SK-MEL-5 (cell line): ENCODE measurements around the gene EIF2S2. TPM values are rescaled to one million over a fixed set of nuclear protein-coding genes. Genes with fewer than 3 reads are reported as not detected.
"Not testable (repeated sequence)": the region's sequence is repeated elsewhere in the genome, so short reads cannot be mapped to it uniquely, and the experiment has no call there.

Experiments
- DNase-seq: peaks from one replicate; pipeline ENCODE4 v3.0.0-alpha.2; 2016; ENCODE audit warnings: low read depth, low spot score
- in situ Hi-C: cut with HindIII; loops from 2 replicates; pipeline ENCODE4 v1.10.0; 2016; ENCODE audit warnings: low sequenced_read_pairs, high pct_unique_total_duplicates, low pct_unique_long_range_greater_than_20kb
- polyA plus RNA-seq, 2 experiments: library from polyadenylated mRNA; depleted of rRNA; stranded (reverse); fragments of >200 nt; gene quantifications; 2 replicates each; pipeline ENCODE4 v1.2.3, GENCODE V29; 2015
- total RNA-seq: library from RNA; depleted of rRNA; stranded (reverse); fragments of >200 nt; shearing (Covaris generic); gene quantifications from 2 replicates; pipeline ENCODE4 v1.2.3, GENCODE V29; 2014; rRNA removed

EIF2S2 gene
- 198 and 226 TPM in 2 replicates for total RNA-seq
- polyA plus RNA-seq (2015; cell fraction: cytosol; rRNA removed) = 122 and 132 TPM in 2 replicates
- 50.8 and 54.1 TPM in 2 replicates for polyA plus RNA-seq (2015; cell fraction: nucleus; rRNA removed)

DNA sequence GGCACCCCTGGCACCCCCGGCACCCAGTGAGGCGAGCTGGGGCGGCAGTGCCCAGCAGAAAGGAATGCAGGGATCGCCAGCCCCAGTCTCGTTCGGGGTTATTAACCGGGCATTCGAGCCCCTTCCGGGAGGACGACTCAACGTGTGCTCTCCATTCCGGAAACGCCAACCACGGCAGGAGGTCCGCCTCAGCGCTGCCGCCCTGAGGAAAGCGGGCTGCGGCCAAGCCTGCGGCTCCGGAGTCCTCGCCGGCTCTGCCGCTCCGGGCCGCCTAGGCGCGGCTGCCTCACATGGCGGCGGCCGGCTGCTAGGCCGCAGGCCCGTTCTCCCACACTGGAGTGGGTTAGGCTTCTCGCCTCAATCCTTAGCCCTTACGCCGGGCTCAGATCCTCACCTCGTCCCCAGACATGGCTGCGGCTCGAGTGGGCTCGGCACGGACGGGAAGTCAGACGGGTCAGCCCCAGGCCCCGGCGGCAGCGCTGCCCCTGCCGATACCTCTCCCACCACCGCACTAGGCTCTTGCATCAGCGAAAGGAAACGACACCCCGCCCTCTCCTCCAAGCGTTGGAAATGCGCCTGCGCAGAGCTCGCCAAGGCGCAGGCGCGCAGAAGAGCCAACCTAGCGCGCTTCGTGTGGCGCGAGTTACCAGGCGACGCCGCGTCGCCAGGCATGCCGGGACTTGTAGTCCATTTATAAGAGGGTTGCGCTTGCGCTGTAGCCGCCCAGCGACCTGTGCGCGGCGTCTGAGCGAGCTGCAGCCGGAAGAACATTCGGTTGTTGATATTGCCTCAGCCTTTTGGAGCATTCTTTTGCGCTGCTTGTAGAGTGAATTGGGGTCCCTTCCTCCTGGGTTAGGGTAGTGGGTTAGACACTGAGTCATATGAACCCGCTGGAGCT lies at the start of gene EIF2S2:
Gene EIF2S2 (minus strand): TSS at position 542 of the 898 bp plus-strand sequence. CDS start 133 bp downstream, at position 409.
- peak; percentile 99 for DNase-seq
- in situ Hi-C loops = no loop called here

DNA sequence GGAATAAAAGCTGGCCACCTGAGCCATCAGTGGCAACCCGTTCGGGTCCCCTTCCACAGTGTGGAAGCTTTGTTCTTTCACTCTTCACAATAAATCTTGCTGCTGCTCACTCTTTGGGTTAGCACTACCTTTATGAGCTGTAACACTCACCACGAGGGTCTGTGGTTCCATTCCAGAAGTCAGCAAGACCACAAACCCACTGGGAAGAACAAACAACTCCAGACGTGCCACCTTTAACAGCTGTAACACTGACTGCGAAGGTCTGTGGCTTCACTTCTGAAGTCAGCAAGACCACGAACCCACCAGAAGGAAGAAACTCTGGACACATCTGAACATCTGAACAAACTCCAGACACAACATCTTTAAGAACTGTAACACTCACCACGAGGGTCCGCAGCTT lies 45.7 kb upstream of the EIF2S2 start:
- DNase-seq, in situ Hi-C loops: not testable (repeated sequence)

- in situ Hi-C loops = no loop called here
- DNase-seq = no peak
Observed at GRCh38 chr20:34155836-34156235, 43.8 kb upstream of the EIF2S2 start.

GRCh38 chr20:34153169-34153568 lies 41.1 kb upstream of the EIF2S2 start:
- DNase-seq, in situ Hi-C loops: not testable (repeated sequence)

DNA sequence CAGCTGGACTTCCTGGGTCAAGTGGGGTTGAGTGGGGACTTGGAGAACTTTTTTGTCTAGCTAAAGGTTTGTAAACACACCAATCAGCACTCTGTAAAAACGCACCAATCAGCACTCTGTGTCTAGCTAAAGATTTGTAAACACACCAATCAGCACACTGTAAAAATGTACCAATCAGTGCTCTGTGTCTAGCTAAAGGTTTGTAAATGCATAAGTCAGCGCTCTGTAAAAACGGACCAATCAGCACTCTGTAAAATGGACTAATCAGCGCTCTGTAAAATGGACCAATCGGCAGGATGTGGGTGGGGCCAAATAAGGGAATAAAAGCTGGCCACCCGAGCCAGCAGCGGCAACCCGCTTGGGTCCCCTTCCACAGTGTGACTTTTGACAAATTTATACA lies 40.0 kb upstream of the EIF2S2 start:
- DNase-seq, in situ Hi-C loops: not testable (repeated sequence)

DNA sequence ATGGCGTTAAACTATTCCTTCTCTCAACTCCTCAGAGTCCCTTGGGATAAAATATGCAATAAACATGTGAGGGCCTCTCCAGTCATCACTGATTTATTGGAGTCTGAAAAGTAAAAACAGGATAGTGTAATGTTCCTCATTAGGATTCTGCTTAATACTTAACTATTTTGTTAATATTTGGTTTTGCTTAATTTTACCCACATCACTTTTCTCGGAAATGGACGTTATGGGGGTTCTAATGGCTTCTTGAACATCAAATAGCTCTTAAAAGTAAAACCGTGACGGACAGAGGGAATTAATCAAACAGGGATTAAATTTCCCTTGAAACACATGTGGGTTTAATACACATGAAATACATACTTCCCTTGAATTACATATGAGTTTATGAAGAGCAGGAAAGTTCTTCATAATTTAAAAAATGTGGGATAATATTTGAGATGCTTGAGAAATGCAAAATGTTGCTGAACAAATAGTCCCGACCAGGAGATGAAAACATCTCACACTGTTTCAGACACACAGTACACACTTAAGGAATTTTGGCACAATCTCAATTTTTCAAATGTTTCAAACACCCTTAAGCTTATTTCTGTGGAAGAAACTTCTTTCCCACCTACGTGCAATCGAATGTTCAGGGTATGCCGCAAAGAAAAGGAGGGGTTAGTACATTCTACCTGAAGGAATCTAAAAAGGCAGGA lies 38.4 kb upstream of the EIF2S2 start:
- in situ Hi-C loops = no loop called here
- no peak for DNase-seq

GRCh38 chr20:34145280-34145819 lies 33.3 kb upstream of the EIF2S2 start:
- no peak for DNase-seq
- in situ Hi-C loops = no loop called here

DNA sequence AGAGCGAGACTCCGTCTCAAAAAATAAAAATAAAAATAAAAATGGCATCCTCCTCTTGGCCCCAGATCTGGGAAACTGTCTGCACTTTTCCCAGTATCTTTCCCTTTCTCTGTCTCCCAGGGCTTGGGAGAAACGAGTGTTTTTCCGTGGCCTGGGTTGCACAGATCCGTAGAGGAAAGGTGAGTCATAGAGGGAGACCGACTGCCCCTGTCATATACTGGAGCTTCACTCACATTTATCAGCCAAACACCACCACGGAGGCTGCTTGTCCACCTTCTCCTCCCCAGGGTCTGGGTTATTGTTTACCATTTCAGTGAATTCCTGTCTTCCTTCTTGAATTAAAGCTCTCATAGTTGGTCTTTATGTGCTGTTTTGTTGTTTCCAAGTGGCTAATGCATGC lies 31.9 kb upstream of the EIF2S2 start:
- in situ Hi-C loops = no loop called here
- DNase-seq = no peak

DNA sequence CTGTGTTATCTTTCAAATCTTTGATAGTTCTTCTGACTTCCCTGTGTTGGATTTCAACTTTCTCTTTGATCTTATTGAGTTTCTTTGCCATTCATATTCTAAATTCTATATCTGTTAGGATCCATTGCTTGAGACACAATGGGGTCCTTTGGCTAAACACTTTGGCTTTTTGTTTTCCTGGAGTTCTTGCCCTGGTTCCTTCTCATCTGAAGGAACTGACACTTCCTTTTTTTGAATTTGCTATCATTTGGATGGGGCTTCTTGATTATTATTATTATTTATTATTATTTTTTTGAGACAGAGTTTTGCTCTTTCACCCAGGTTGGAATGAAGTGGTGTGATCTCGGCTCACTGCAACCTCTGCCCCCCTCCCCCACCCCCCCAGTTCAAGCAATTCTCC lies 30.1 kb upstream of the EIF2S2 start:
- in situ Hi-C loops = no loop called here

GRCh38 chr20:34141293-34141692 lies 29.2 kb upstream of the EIF2S2 start:
- in situ Hi-C loops = no loop called here
- no peak for DNase-seq

More for the DNA sequence above, 30.1 kb upstream of the EIF2S2 start:
- DNase-seq = no peak

DNA sequence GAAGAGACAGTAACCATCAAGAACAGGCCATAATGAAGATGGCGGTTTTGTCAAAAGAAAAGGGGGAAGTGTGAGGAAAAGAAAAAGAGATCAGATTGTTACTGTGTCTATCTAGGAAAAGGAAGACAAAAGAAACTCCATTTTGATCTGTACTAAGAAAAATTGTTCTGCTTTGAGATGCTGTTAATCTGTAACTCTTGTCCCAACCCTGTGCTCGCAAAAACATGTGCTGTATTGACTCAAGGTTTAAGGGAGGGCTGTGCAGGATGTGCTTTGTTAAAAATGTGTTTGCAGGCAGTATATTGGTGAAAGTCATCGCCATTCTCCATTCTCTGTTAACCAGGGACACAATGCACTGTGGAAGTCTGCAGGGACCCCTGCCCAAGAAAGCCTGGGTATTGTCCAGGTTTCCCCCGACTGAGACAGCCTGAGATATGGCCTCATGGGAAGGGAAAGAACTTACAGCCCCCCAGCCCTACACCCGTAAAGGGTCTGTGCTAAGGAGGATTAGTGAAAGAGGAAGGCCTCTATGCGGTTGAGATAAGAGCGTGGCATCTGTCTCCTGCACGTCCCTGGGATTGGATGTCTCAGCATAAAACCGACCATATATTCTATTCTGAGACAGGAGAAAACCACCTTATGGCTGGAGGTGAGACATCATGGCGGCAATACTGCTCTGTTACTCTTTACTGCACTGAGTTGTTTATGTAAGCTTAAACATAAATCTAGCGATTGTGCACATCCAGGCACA lies 23.7 kb upstream of the EIF2S2 start:
- DNase-seq, in situ Hi-C loops: not testable (repeated sequence)

GRCh38 chr20:34133365-34133860 lies 21.4 kb upstream of the EIF2S2 start:
- DNase-seq, in situ Hi-C loops: not testable (repeated sequence)

GRCh38 chr20:34132943-34133342 lies 20.9 kb upstream of the EIF2S2 start:
- in situ Hi-C loops, DNase-seq: not testable (repeated sequence)

GRCh38 chr20:34132491-34132890 lies 20.4 kb upstream of the EIF2S2 start:
- in situ Hi-C loops, DNase-seq: not testable (repeated sequence)

- DNase-seq = no peak
- in situ Hi-C loops = no loop called here
Observed at GRCh38 chr20:34131491-34131890, 19.4 kb upstream of the EIF2S2 start.

- DNase-seq = peak; percentile 89
- in situ Hi-C loops = no loop called here
Observed at GRCh38 chr20:34129518-34130162, 17.6 kb upstream of the EIF2S2 start.

DNA sequence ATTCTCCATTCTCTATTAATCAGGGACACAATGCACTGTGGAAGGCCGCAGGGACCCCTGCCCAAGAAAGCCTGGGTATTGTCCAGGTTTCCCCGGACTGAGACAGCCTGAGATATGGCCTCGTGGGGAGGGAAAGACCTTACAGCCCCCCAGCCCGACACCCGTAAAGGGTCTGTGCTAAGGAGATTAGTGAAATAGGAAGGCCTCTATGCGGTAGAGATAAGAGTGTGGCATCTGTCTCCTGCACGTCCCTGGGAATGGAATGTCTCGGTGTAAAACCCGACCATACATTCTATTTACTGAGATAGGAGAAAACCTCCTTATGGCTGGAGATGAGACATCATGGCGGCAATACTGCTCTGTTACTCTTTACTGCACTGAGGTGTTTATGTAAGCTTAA lies 15.7 kb upstream of the EIF2S2 start:
- in situ Hi-C loops = no loop called here
- no peak for DNase-seq
